Progenitor cell of endocrine pancreas (in vitro differentiated cells): ENCODE results near the gene BUB1B. TPM values are rescaled to one million over a fixed set of nuclear protein-coding genes. Genes with fewer than 3 reads are reported as not detected.
"Not testable (repeated sequence)": the region's sequence is repeated elsewhere in the genome, so short reads cannot be mapped to it uniquely, and the experiment has no call there.

ENCODE experiments used
- DNase-seq: peaks from one replicate; pipeline ENCODE4 v3.0.0; 2021; ENCODE audit warnings: low spot score; ENCODE audit not compliant: unreplicated experiment
- H3K27ac Mint-ChIP-seq: 2 replicates; pipeline ENCODE4 v1.8.0; 2021; ENCODE audit warnings: mild to moderate bottlenecking, moderate library complexity, mixed read lengths
- H3K27me3 Mint-ChIP-seq: 2 replicates; pipeline ENCODE4 v1.8.0; 2021; ENCODE audit warnings: mixed read lengths
- H3K36me3 Mint-ChIP-seq: 2 replicates; pipeline ENCODE4 v1.8.0; 2022; ENCODE audit warnings: mixed read lengths; ENCODE audit not compliant: insufficient read depth
- H3K4me1 Mint-ChIP-seq: 2 replicates; pipeline ENCODE4 v1.8.0; 2021; ENCODE audit warnings: low read depth, mixed read lengths
- H3K4me3 Mint-ChIP-seq: 2 replicates; pipeline ENCODE4 v1.8.0; 2021; ENCODE audit warnings: low read depth, mild to moderate bottlenecking, moderate library complexity, mixed read lengths
- H3K9me3 Mint-ChIP-seq: 2 replicates; pipeline ENCODE4 v1.8.0; 2021; ENCODE audit warnings: low read depth, mixed read lengths
- CTCF ChIP-seq: fragments of 200-600 bp; sonication (generic); IDR thresholded peaks from one replicate; pipeline ENCODE4 v1.5.0; 2021; ENCODE audit warnings: antibody characterized with exemption, mild to moderate bottlenecking; ENCODE audit not compliant: unreplicated experiment
- total RNA-seq: library from RNA; stranded (reverse); gene quantifications from 2 replicates; pipeline ENCODE4 v1.2.1, GENCODE V29; 2021

BUB1B gene
- total RNA-seq, 1 donor from 2014 or later = 42.6 TPM

GRCh38 chr15:40134885-40135284, 26.0 kb upstream of the BUB1B start:
- Mint-ChIP-seq H3K27me3 (peaks cover 1% of the 10 kb centered on the region), H3K9me3 (no peaks in the 10 kb centered on the region), H3K27ac (no peak overlapping the region), H3K4me3 (no peak overlapping the region), H3K36me3 (no peaks in the 10 kb centered on the region), H3K4me1 (peaks cover 4% of the 10 kb centered on the region)
- no peak for TF ChIP-seq CTCF
- DNase-seq = no peak

GRCh38 chr15:40135846-40136450, 24.9 kb upstream of the BUB1B start:
- not testable (repeated sequence) for H3K4me3 Mint-ChIP-seq, H3K36me3 Mint-ChIP-seq, H3K27me3 Mint-ChIP-seq, H3K4me1 Mint-ChIP-seq, DNase-seq, H3K27ac Mint-ChIP-seq, H3K9me3 Mint-ChIP-seq

GRCh38 chr15:40136470-40137302, 24.2 kb upstream of the BUB1B start:
- H3K27ac Mint-ChIP-seq = no peak overlapping the region
- no peak for TF ChIP-seq CTCF
- H3K4me3 Mint-ChIP-seq = no peak overlapping the region
- DNase-seq = no peak
- H3K4me1 Mint-ChIP-seq = peaks cover 4% of the 10 kb centered on the region
- no peaks in the 10 kb centered on the region for H3K9me3 Mint-ChIP-seq
- H3K27me3 Mint-ChIP-seq = no peaks in the 10 kb centered on the region
- H3K36me3 Mint-ChIP-seq = no peaks in the 10 kb centered on the region

GRCh38 chr15:40137303-40138200, 23.3 kb upstream of the BUB1B start:
- DNase-seq = no peak
- H3K4me1 Mint-ChIP-seq = peaks cover 4% of the 10 kb centered on the region

GRCh38 chr15:40138201-40138570, 22.7 kb upstream of the BUB1B start:
- not testable (repeated sequence) for DNase-seq, H3K4me1 Mint-ChIP-seq

More at GRCh38 chr15:40137303-40138200, 23.3 kb upstream of the BUB1B start:
- Mint-ChIP-seq H3K9me3 (no peaks in the 10 kb centered on the region), H3K27ac (no peak overlapping the region), H3K27me3 (no peaks in the 10 kb centered on the region), H3K36me3 (no peaks in the 10 kb centered on the region), H3K4me3 (no peak overlapping the region)
- TF ChIP-seq CTCF = no peak

GRCh38 chr15:40142428-40142827, 18.4 kb upstream of the BUB1B start:
- Mint-ChIP-seq H3K27ac (no peak overlapping the region), H3K9me3 (no peaks in the 10 kb centered on the region), H3K27me3 (no peaks in the 10 kb centered on the region), H3K36me3 (no peaks in the 10 kb centered on the region), H3K4me3 (no peak overlapping the region), H3K4me1 (no peaks in the 10 kb centered on the region)
- no peak for DNase-seq
- TF ChIP-seq CTCF = no peak

More at GRCh38 chr15:40138201-40138570, 22.7 kb upstream of the BUB1B start:
- not testable (repeated sequence) for H3K27me3 Mint-ChIP-seq, H3K4me3 Mint-ChIP-seq, H3K36me3 Mint-ChIP-seq, H3K9me3 Mint-ChIP-seq, H3K27ac Mint-ChIP-seq
